Activated CD4-positive, alpha-beta T cell treated with anti-CD3 and anti-CD28 coated beads for 36 hours (primary cell): Measurements from ENCODE around the gene TLX1. TPM values are rescaled to one million over a fixed set of nuclear protein-coding genes. Genes with fewer than 3 reads are reported as not detected.
A peak's percentile ranks its signal among the peaks of the same experiment; 100 is the strongest.

Source experiments
- ATAC-seq: fragments of 200-7000 bp; cut with Tn5 transposase; one replicate; pipeline ENCODE4 v1.10.0; 2021; ENCODE audit warnings: mild to moderate bottlenecking, moderate library complexity
- CTCF ChIA-PET: fragments of 350-600 bp; sonication (Branson Sonifier 250); formaldehyde crosslinking; loops from one replicate; lab custom pipeline; 2021; ENCODE audit warnings: antibody characterized with exemption; lab: Charles Lee
- POLR2A ChIA-PET: fragments of 350-600 bp; sonication (Branson Sonifier 250); formaldehyde crosslinking; loops from one replicate; lab custom pipeline; 2021; ENCODE audit warnings: antibody characterized with exemption, inconsistent platforms; lab: Charles Lee
- DNase-seq: peaks from one replicate; pipeline ENCODE4 v3.0.0-alpha.2; 2020
- H3K27ac Mint-ChIP-seq: one replicate; pipeline ENCODE4 v1.8.0; 2021; ENCODE audit warnings: mixed read lengths
- H3K27me3 Mint-ChIP-seq: one replicate; pipeline ENCODE4 v1.8.0; 2021; ENCODE audit warnings: mixed read lengths
- H3K36me3 Mint-ChIP-seq: one replicate; pipeline ENCODE4 v1.8.0; 2021; ENCODE audit warnings: low read depth, mixed read lengths
- H3K4me1 Mint-ChIP-seq: one replicate; pipeline ENCODE4 v1.8.0; 2021; ENCODE audit warnings: mixed read lengths
- H3K4me3 Mint-ChIP-seq: one replicate; pipeline ENCODE4 v1.8.0; 2021; ENCODE audit warnings: mild to moderate bottlenecking, moderate library complexity, mixed read lengths
- H3K9me3 Mint-ChIP-seq: one replicate; pipeline ENCODE4 v1.8.0; 2021; ENCODE audit warnings: low read depth, mixed read lengths
- intact Hi-C, 2 experiments: fragments of 100-400 bp; cut with DNase I in 1 of 2; cut with micrococcal nuclease in 1 of 2; formaldehyde crosslinking; loops; one replicate each; pipeline versions ENCODE4 v1.14.2 to v1.15.1; 2022 to 2024; cut with DNase I, micrococcal nuclease
- total RNA-seq, 2 experiments: library from RNA; stranded (reverse); gene quantifications; one replicate each; pipeline ENCODE4 v1.2.3, GENCODE V29; 2021

Gene TLX1
- total RNA-seq, 2 experiments from 2014 or later: not detected

DNA sequence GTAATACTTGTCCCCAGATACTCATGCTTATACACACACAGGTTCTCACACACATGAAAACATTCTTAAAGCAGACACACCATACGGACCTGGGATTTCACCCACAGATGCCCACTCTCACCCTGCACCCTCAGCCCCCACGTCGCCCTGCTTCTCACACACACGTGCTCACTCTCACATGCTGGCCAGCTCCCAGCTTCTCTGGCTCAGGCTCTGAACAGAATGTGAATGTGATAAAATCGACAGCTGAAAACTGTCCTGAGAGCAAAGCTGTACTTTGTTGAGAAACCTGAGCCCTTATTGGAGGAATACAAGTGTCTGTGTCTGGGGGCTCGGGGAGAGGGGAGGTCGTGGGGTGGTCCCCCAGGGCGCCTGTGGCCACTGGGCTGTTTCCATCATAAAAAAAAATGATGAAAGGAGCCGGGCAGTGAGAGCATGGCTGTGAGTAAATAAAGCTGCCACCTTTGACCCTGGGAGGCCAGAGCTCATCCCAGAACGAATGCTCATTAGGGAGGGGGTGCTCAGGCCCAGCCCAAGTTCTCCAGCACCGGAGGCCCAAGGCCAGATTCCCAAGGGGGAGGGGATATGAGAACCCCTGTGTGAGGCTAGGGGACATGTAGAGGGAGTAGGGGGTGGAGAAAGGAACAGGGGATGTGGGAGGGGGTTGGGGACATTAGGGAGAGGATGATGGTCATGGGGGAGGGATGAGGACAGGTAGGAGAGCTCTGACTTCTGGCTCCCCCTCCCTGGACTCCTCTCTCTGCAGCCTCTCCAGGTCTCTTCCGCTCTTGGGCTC, 18.1 kb upstream of the TLX1 start:
- H3K4me3 Mint-ChIP-seq: no peak overlapping the region
- DNase-seq: no peak
- intact Hi-C loops: no loop called here
- ATAC-seq: no peak
- H3K27me3 Mint-ChIP-seq: peaks cover 19% of the 10 kb centered on the region
- H3K4me1 Mint-ChIP-seq: no peaks in the 10 kb centered on the region
- ChIA-PET POLR2A (no interaction called here), CTCF (interaction anchor here (0.6 to 1.3 kb wide), 4 partner anchors 9 to 349 kb away, joined by 3 to 5 read pairs (median 3); no protein-coding TSS in a partner anchor)
- H3K36me3 Mint-ChIP-seq: no peaks in the 10 kb centered on the region
- no peaks in the 10 kb centered on the region for H3K9me3 Mint-ChIP-seq
- H3K27ac Mint-ChIP-seq: no peak overlapping the region

DNA sequence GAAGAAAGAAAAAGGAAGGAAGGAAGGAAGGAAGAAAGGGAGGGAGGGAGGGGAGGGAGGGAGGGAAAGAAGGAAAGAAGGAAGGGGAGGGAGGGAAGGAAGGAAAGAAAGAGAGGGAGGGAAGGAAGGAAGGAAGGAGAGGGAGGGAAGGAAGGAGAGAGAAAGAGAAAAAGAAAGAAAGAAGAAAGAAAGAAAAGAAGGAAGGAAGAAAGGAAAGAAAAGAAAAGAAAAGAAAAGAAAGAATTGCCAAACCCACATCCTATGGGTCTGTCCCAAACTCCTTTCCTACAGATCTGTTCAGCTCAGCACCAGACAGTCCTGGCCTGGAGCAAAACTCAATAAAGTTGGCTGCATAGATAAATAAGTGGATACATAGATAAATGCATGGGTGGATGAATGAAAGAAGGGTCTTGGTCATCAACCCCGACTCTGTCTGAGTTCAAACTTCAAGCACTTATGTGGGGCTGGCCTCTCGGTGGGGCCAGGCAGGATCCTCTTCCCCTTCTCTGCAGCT, 17.2 kb upstream of the TLX1 start:
- intact Hi-C loops: no loop called here
- Mint-ChIP-seq H3K4me1 (no peaks in the 10 kb centered on the region), H3K36me3 (no peaks in the 10 kb centered on the region), H3K27ac (no peak overlapping the region), H3K9me3 (no peaks in the 10 kb centered on the region), H3K4me3 (no peak overlapping the region), H3K27me3 (peaks cover 22% of the 10 kb centered on the region)
- DNase-seq: no peak
- ChIA-PET POLR2A (no interaction called here), CTCF (no interaction called here)
- no peak for ATAC-seq

- H3K27me3 Mint-ChIP-seq: peaks cover 26% of the 10 kb centered on the region
- DNase-seq (no peak), ATAC-seq (no peak)
- no peaks in the 10 kb centered on the region for H3K36me3 Mint-ChIP-seq
- ChIA-PET POLR2A (no interaction called here), CTCF (interaction anchor here (0.7 to 2.2 kb wide), 2 partner anchors 19 to 261 kb away, joined by 5 to 11 read pairs; no protein-coding TSS in a partner anchor)
- H3K4me3 Mint-ChIP-seq: no peak overlapping the region
- no peak overlapping the region for H3K27ac Mint-ChIP-seq
- no peaks in the 10 kb centered on the region for H3K4me1 Mint-ChIP-seq
- intact Hi-C loops: no loop called here
- no peaks in the 10 kb centered on the region for H3K9me3 Mint-ChIP-seq
Measured at GRCh38 chr10:101114646-101115045, 16.5 kb upstream of the TLX1 start.

- H3K36me3 Mint-ChIP-seq: no peaks in the 10 kb centered on the region
- DNase-seq: no peak
- ChIA-PET POLR2A (no interaction called here), CTCF (interaction anchor here (0.7 to 2.2 kb wide), 3 partner anchors 21 to 45 kb away, joined by 3 to 11 read pairs (median 3); no protein-coding TSS in a partner anchor)
- H3K27ac Mint-ChIP-seq: no peak overlapping the region
- H3K4me1 Mint-ChIP-seq: peaks cover 12% of the 10 kb centered on the region
- H3K4me3 Mint-ChIP-seq: no peak overlapping the region
- ATAC-seq: no peak
- intact Hi-C loops: no loop called here
- H3K27me3 Mint-ChIP-seq: peaks cover 31% of the 10 kb centered on the region
- no peaks in the 10 kb centered on the region for H3K9me3 Mint-ChIP-seq
Measured at GRCh38 chr10:101116754-101117153, 14.3 kb upstream of the TLX1 start.

DNA sequence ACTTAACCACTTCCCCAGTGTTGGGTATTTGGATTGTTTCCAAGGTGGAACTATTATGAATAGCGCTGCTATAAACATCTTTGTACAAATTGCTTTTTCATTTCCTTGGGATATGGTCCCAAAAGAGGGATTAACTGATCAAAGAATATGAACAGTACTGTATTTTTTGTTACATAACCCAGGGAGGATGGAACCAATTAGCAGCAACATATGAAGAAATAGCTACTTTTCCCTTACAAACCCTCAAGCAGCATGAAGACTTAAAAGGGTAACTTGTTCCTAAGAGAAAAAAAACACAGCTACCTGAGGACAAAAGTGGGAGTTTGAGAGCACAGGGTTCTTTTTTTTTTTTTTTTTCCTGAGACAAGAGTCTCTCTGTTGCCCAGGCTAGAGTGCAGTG, 13.1 kb upstream of the TLX1 start:
- intact Hi-C loops: no loop called here
- ATAC-seq: no peak
- Mint-ChIP-seq H3K27ac (no peak overlapping the region), H3K36me3 (no peaks in the 10 kb centered on the region), H3K4me1 (peaks cover 21% of the 10 kb centered on the region), H3K9me3 (no peaks in the 10 kb centered on the region), H3K4me3 (no peak overlapping the region), H3K27me3 (peaks cover 36% of the 10 kb centered on the region)
- CTCF ChIA-PET: interaction anchor here (0.8 to 1.3 kb wide), 2 partner anchors 23 to 24 kb away, joined by 4 to 7 read pairs; no protein-coding TSS in a partner anchor
- POLR2A ChIA-PET: interaction anchor here (0.6 kb wide), 1 partner anchor 51 kb away, joined by 3 read pairs; no protein-coding TSS in a partner anchor
- DNase-seq: no peak

- intact Hi-C loops: no loop called here
- Mint-ChIP-seq H3K9me3 (no peaks in the 10 kb centered on the region), H3K36me3 (no peaks in the 10 kb centered on the region), H3K27me3 (peaks cover 43% of the 10 kb centered on the region), H3K4me3 (peak overlapping the region; percentile 79), H3K27ac (no peak overlapping the region), H3K4me1 (peaks cover 26% of the 10 kb centered on the region)
- ChIA-PET CTCF (interaction anchor here (0.6 to 0.7 kb wide), 2 partner anchors 69 to 104 kb away, joined by 3 read pairs; no protein-coding TSS in a partner anchor), POLR2A (no interaction called here)
- no peak for ATAC-seq
- no peak for DNase-seq
Measured at GRCh38 chr10:101120520-101120883, 10.6 kb upstream of the TLX1 start.

DNA sequence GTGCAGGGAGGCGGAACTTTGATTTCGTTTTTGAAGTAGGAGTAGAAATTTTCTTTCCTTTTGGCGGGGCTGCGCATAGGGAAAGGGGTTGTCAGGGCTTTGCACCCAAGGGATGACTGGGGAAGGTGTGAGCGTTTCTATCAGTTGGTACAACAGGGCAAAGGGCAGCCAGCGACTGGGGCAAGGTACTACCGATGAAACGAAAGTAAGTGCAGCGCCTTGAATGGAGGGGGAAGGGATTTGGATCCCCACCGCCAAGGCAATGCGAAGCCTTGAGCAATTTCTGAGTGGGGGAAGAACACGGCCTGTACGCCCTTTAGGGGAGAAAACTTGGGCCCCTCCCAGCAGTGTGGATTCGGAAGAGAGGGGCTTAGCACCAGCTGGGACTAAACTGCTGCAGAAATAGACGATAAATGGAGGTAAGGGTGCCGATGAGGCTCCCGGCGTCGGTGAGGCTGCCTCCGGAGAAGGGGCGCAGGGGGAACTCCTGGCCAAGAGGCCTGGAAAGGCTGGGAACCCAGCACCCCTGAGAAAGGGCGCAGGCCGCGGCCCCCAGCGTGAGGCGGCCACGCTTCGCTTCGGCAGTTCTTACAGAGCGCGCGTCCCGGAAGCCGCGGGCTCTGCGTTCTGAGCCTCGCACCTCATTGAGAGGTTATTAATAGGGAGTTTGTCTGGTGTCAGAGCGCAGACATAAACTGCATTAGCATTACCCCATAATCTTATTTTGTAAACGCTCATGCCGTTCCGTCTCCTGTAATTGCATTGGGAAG, 10.0 kb upstream of the TLX1 start:
- Mint-ChIP-seq H3K36me3 (no peaks in the 10 kb centered on the region), H3K27ac (peak overlapping the region; percentile 90), H3K9me3 (no peaks in the 10 kb centered on the region), H3K27me3 (peaks cover 45% of the 10 kb centered on the region), H3K4me3 (peak overlapping the region; percentile 79), H3K4me1 (peaks cover 26% of the 10 kb centered on the region)
- ChIA-PET CTCF (interaction anchor here (0.6 to 7.5 kb wide), 5 partner anchors 8 to 237 kb away, joined by 3 to 58 read pairs (median 4); no protein-coding TSS in a partner anchor), POLR2A (no interaction called here)
- intact Hi-C loops: no loop called here
- peak; percentile 66 for DNase-seq
- ATAC-seq: peak; percentile 81

GRCh38 chr10:101121654-101122031, 9.5 kb upstream of the TLX1 start:
- ATAC-seq (no peak), DNase-seq (peak; percentile 14)
- H3K9me3 Mint-ChIP-seq: no peaks in the 10 kb centered on the region
- H3K27me3 Mint-ChIP-seq: peaks cover 50% of the 10 kb centered on the region
- ChIA-PET CTCF (interaction anchor here (0.6 to 7.5 kb wide), 8 partner anchors 9 to 236 kb away, joined by 3 to 58 read pairs (median 3); no protein-coding TSS in a partner anchor), POLR2A (no interaction called here)
- no peaks in the 10 kb centered on the region for H3K36me3 Mint-ChIP-seq
- intact Hi-C loops: loop anchor here in 1 of 2 experiments (2.0 kb wide), 1 partner anchor 15 kb away; no protein-coding TSS in a partner anchor
- H3K4me1 Mint-ChIP-seq: peaks cover 26% of the 10 kb centered on the region
- peak overlapping the region; percentile 79 for H3K4me3 Mint-ChIP-seq
- no peak overlapping the region for H3K27ac Mint-ChIP-seq

- Mint-ChIP-seq H3K36me3 (no peaks in the 10 kb centered on the region), H3K27ac (no peak overlapping the region), H3K4me3 (no peak overlapping the region), H3K27me3 (peaks cover 58% of the 10 kb centered on the region), H3K9me3 (no peaks in the 10 kb centered on the region), H3K4me1 (peaks cover 26% of the 10 kb centered on the region)
- intact Hi-C loops: loop anchor here in 1 of 2 experiments (2.0 kb wide), 1 partner anchor 14 kb away; no protein-coding TSS in a partner anchor
- ChIA-PET CTCF (interaction anchor here (0.6 to 7.5 kb wide), 11 partner anchors 10 to 646 kb away, joined by 3 to 58 read pairs (median 3); no protein-coding TSS in a partner anchor), POLR2A (interaction anchor here (1.9 kb wide), 1 partner anchor 20 kb away, joined by 4 read pairs; no protein-coding TSS in a partner anchor)
- no peak for ATAC-seq
- DNase-seq: no peak
Measured at GRCh38 chr10:101122270-101123084, 8.6 kb upstream of the TLX1 start.

DNA sequence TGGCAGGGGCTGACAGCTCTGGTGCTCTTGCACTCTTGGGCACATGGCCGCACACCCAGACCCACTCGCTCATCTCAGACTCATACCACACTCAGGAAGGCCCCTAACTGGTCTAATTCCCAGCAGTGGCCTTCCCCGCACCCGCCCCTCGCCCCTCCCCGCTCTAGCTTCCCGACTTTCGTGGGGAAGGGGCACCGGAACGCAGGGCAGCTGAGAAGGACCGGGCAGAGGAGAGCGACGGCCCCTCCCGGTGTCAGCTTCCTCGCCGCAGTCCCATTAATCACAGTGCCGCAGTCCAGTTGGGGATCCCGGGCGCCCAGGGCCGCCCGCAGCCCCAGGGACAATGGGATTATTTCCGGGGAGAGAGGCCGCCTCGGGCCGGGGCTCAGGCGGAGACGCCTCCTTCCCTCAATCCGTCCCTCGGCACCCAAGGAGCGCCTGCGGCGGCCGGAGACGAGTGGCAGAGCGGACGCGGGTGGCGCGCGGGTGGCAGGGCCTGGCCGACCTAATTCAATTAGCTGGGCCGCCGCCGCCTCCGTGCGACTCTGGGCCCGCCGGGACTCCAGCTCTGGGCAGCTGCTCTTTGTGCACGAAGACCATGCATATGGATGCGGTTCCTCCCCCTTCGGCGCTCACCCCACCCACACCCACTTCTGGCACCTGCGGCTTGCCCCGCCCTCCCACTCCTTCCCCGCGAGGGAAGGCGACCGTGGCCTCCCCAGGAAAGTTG, 7.8 kb upstream of the TLX1 start:
- Mint-ChIP-seq H3K27me3 (peaks cover 60% of the 10 kb centered on the region), H3K36me3 (no peaks in the 10 kb centered on the region), H3K4me3 (peak overlapping the region; percentile 1), H3K9me3 (no peaks in the 10 kb centered on the region), H3K27ac (no peak overlapping the region), H3K4me1 (peaks cover 26% of the 10 kb centered on the region)
- ChIA-PET CTCF (interaction anchor here (0.7 to 7.5 kb wide), 7 partner anchors 10 to 398 kb away, joined by 3 to 58 read pairs (median 5); no protein-coding TSS in a partner anchor), POLR2A (interaction anchor here (1.9 kb wide), 1 partner anchor 19 kb away, joined by 4 read pairs; no protein-coding TSS in a partner anchor)
- ATAC-seq (no peak), DNase-seq (peak; percentile 27)
- intact Hi-C loops: loop anchor here in 1 of 2 experiments (2.0 kb wide), 1 partner anchor 14 kb away; no protein-coding TSS in a partner anchor
